ENCODE results near the gene CHST3. TPM values are rescaled to one million over a fixed set of nuclear protein-coding genes. Genes with fewer than 3 reads are reported as not detected.
"Not testable (repeated sequence)": the region's sequence is repeated elsewhere in the genome, so short reads cannot be mapped to it uniquely, and the experiment has no call there.

Gene CHST3
- total and polyA plus RNA-seq, 2 experiments from 2014 or later, result 0.94 to 8.3 TPM

- TF ChIP-seq CREB1 (CRISPR knock-in tag; IDR thresholded peaks at IDR 0.05; ENCODE audit: low read depth), result no peak
Measured at GRCh38 chr10:71918992-71919391, 45.2 kb upstream of the CHST3 start (continued).

- H3K27ac Mint-ChIP-seq; H3K4me2 ChIP-seq; H3K4me3 ChIP-seq; H3K4me3 Mint-ChIP-seq; H3K27ac ChIP-seq (ENCODE audit: low read depth); ATAC-seq; H3K36me3 ChIP-seq (ENCODE audit: insufficient read depth); H3K79me2 ChIP-seq (replicated peaks; ENCODE audit: insufficient read depth); H3K4me1 Mint-ChIP-seq; H3F3A ChIP-seq (replicated peaks; ENCODE audit: low read depth); H3K9me2 ChIP-seq (ENCODE audit: insufficient read depth); H3K4me1 ChIP-seq (ENCODE audit: insufficient read depth); H4K20me1 ChIP-seq (replicated peaks; ENCODE audit: insufficient read depth); H3K27me3 ChIP-seq (ENCODE audit: insufficient read depth); H3K36me3 Mint-ChIP-seq (ENCODE audit: low read depth); H2AFZ ChIP-seq; DNase-seq (ENCODE audit: low spot score): not testable (repeated sequence)
- H3K9me3 Mint-ChIP-seq, result peaks cover 24% of the 10 kb centered on the region; the same call in 2 of the 3 replicates
- peaks cover 12% of the 10 kb centered on the region for H3K27me3 Mint-ChIP-seq (ENCODE audit: insufficient read depth, low read depth, poor library complexity)
Measured at GRCh38 chr10:71919956-71920539, 44.1 kb upstream of the CHST3 start.

GRCh38 chr10:71920540-71921323, 43.5 kb upstream of the CHST3 start:
- Mint-ChIP-seq H3K4me3 (no peak overlapping the region), H3K36me3 (ENCODE audit: low read depth) (peaks cover 4% of the 10 kb centered on the region; the same call in 2 of the 3 replicates), H3K9me3 (peaks cover 24% of the 10 kb centered on the region; the same call in 2 of the 3 replicates), H3K27ac (no peak overlapping the region), H3K4me1 (peaks cover 5% of the 10 kb centered on the region; the same call in 2 of the 3 replicates), H3K27me3 (ENCODE audit: insufficient read depth, low read depth, poor library complexity) (peaks cover 12% of the 10 kb centered on the region)
- no peak overlapping the region for H3K4me3 ChIP-seq
- H3K9me2 ChIP-seq (ENCODE audit: insufficient read depth), result no peaks in the 10 kb centered on the region
- H3K36me3 ChIP-seq (ENCODE audit: insufficient read depth), result peaks cover 4% of the 10 kb centered on the region; the same call in 1 of the 2 replicates
- no peak overlapping the region for H2AFZ ChIP-seq
- H3K27ac ChIP-seq (ENCODE audit: low read depth), result no peak overlapping the region
- no peak overlapping the region for H3K4me2 ChIP-seq
- no peaks in the 10 kb centered on the region for H3K79me2 ChIP-seq (replicated peaks; ENCODE audit: insufficient read depth)
- no peaks in the 10 kb centered on the region for H3K27me3 ChIP-seq (ENCODE audit: insufficient read depth)
- ATAC-seq (no peak), DNase-seq (ENCODE audit: low spot score) (no peak)
- H3K4me1 ChIP-seq (ENCODE audit: insufficient read depth), result no peaks in the 10 kb centered on the region
- no peaks in the 10 kb centered on the region for H4K20me1 ChIP-seq (replicated peaks; ENCODE audit: insufficient read depth)
- no peak for TF ChIP-seq CTCF (conservative IDR thresholded peaks at IDR 0.05; ENCODE audit: low read depth in 2 of 2)
- TF ChIP-seq EZH2phosphoT487 (IDR thresholded peaks at IDR 0.05; ENCODE audit: unreplicated experiment), result no peak
- TF ChIP-seq ZNF331 (CRISPR knock-in tag; IDR thresholded peaks at IDR 0.05; ENCODE audit: low read depth), result no peak
- TF ChIP-seq STAT1 (IDR thresholded peaks at IDR 0.05; ENCODE audit: unreplicated experiment), result no peak
- no peak for TF ChIP-seq POLR2AphosphoS5 (IDR thresholded peaks at IDR 0.05; ENCODE audit: low read depth)
- no peaks in the 10 kb centered on the region for H3F3A ChIP-seq (replicated peaks; ENCODE audit: low read depth)

All from GM23338 (cell line).